Stimulated activated CD8-positive, alpha-beta memory T cell treated with anti-CD3 and anti-CD28 coated beads, Interleukin-7, amount 100 ng/mL, for 1 hour (primary cell): ENCODE data around the gene GGNBP2.

ENCODE experiments used
- DNase-seq, 2 donors: peaks; one replicate each; pipeline ENCODE4 v3.0.0-alpha.2; 2020; ENCODE audit warnings: low read depth in 2 of 2

Gene GGNBP2

GRCh38 chr17:36515837-36516236 is 28.9 kb upstream of the GGNBP2 start:
- DNase-seq, result no peak

- DNase-seq, result no peak
Measured at GRCh38 chr17:36523113-36523512, 21.6 kb upstream of the GGNBP2 start.

GRCh38 chr17:36524428-36524876 is 20.3 kb upstream of the GGNBP2 start:
- no peak for DNase-seq

- DNase-seq, result no peak
Measured at GRCh38 chr17:36525113-36525512, 19.6 kb upstream of the GGNBP2 start.

- no peak for DNase-seq
Measured at GRCh38 chr17:36525888-36526287, 18.8 kb upstream of the GGNBP2 start.

GRCh38 chr17:36527621-36528250 is 17.0 kb upstream of the GGNBP2 start:
- DNase-seq, result no peak

GRCh38 chr17:36529121-36529520 is 15.6 kb upstream of the GGNBP2 start:
- DNase-seq, result no peak

- no peak for DNase-seq
Measured at GRCh38 chr17:36532435-36532975, 12.2 kb upstream of the GGNBP2 start.

- DNase-seq, result no peak
Measured at GRCh38 chr17:36533935-36534839, 10.5 kb upstream of the GGNBP2 start.

GRCh38 chr17:36534840-36535668 is 9.7 kb upstream of the GGNBP2 start, which contains the start of the genes MYO19 and PIGW:
MYO19 (minus strand) TSS chr17:36534868; CDS start chr17:36532538, 2,330 bp downstream.
PIGW (plus strand) TSS chr17:36534987; CDS start chr17:36537102, 2,115 bp downstream.
- peak; percentile 72 for DNase-seq

- no peak for DNase-seq
Measured at GRCh38 chr17:36535669-36536081, 9.0 kb upstream of the GGNBP2 start.

GRCh38 chr17:36540696-36541095 is 4.0 kb upstream of the GGNBP2 start:
- no peak for DNase-seq

- DNase-seq, result no peak
Measured at GRCh38 chr17:36542755-36543154, 2.0 kb upstream of the GGNBP2 start.

- no peak for DNase-seq
Measured at GRCh38 chr17:36544044-36544306, 744 bp upstream of the GGNBP2 start.

GRCh38 chr17:36545077-36545464 is 352 bp downstream of the GGNBP2 start:
- no peak for DNase-seq

GRCh38 chr17:36545465-36546417 is 1.0 kb downstream of the GGNBP2 start:
- peak; percentile 90 to 92 for DNase-seq

- no peak for DNase-seq
Measured at GRCh38 chr17:36546418-36547093, 1.8 kb downstream of the GGNBP2 start.

GRCh38 chr17:36547776-36548175 is 3.1 kb downstream of the GGNBP2 start:
- no peak for DNase-seq

- no peak for DNase-seq
Measured at GRCh38 chr17:36550491-36551417, 6.0 kb downstream of the GGNBP2 start.
